ENCODE data around the gene HSPG2. TPM values are rescaled to one million over a fixed set of nuclear protein-coding genes. Genes with fewer than 3 reads are reported as not detected.

HSPG2 gene
- total and polyA plus RNA-seq, 5 donors from 2014 or later: 0.05 to 3.2 (median 0.17) TPM; not detected in 1

DNA sequence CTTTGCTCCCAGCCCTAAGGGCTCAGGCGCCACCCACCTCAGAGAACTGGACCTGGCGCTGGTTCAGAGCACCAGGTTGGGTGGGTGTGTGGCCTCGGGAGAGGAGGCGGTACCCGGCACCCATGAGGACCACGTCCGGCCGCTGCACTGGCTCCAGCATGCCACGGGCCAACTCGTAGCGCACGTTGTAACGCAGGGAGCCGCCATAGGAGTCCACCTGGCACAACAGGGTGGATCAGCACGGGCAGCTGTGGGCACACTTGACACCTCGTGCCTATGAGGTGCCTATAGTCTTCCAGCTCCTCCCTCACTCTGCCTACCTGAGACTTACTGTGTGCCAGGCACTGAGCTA lies 56.5 kb downstream of the HSPG2 start:
- H3K27ac Mint-ChIP-seq: no peak overlapping the region

DNA sequence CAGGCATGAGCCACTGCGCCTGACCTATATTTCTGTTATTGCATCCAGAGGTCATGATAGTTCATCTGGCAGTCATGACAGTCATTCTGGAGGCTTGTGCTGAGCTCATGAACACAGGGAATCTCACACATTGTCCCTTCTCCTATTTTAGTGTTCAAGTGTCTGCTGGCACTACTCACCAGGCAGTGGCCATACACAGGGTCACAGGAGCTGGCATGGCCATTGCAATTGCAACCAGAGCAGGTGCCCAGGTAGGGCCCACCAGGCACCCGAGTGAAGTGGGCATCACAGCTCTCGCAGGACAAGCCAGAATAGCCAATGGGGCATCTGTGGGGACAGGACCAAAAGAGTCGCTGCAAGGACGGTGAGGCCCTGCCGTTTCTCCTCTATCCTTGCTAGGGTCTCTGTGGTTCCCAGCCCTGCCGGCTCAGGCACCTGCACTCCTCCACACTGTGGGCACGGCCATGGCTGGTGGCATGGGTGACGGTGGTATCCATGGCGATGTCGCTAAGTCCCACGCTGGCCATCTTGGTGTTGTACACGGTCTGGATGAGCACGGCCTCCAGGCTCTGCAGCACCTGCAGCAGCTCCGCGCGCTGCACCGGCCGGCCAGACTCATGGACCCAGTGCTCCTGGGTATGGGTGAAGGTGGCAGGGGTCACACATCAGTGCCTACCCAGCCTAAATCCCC lies 57.0 kb downstream of the HSPG2 start:
- H3K4me3 ChIP-seq (ENCODE audit: low read depth, low read length): no peak overlapping the region
- no peaks in the 10 kb centered on the region for H3K9me3 Mint-ChIP-seq
- no peaks in the 10 kb centered on the region for H3K36me3 Mint-ChIP-seq
- no peak overlapping the region for H3K27ac Mint-ChIP-seq
- H3K4me1 ChIP-seq (ENCODE audit: control insufficient read depth, insufficient read depth, low read length, poor library complexity, severe bottlenecking): no peaks in the 10 kb centered on the region
- ATAC-seq (ENCODE audit: low read depth in 2 of 2): no peak
- H3K36me3 ChIP-seq (ENCODE audit: control insufficient read depth, insufficient read depth, low read length): no peaks in the 10 kb centered on the region
- no peak overlapping the region for H3K4me3 Mint-ChIP-seq
- no peaks in the 10 kb centered on the region for H3K9me3 ChIP-seq (ENCODE audit: control insufficient read depth in 2 of 2, low read length in 2 of 2)
- H3K4me1 Mint-ChIP-seq: no peaks in the 10 kb centered on the region
- no peak for DNase-seq
- no peaks in the 10 kb centered on the region for H3K27me3 Mint-ChIP-seq
- H3K27me3 ChIP-seq (ENCODE audit: control insufficient read depth, insufficient read depth, low read length): no peaks in the 10 kb centered on the region
- H3K27ac ChIP-seq (ENCODE audit: insufficient read depth, low read length, poor library complexity, severe bottlenecking): no peak overlapping the region

More for the DNA sequence above, 56.5 kb downstream of the HSPG2 start:
- H3K4me3 Mint-ChIP-seq: no peak overlapping the region
- no peaks in the 10 kb centered on the region for H3K36me3 ChIP-seq (ENCODE audit: control insufficient read depth, insufficient read depth, low read length)
- H3K4me1 Mint-ChIP-seq: no peaks in the 10 kb centered on the region
- H3K4me3 ChIP-seq (ENCODE audit: low read depth, low read length): no peak overlapping the region
- H3K9me3 Mint-ChIP-seq: no peaks in the 10 kb centered on the region
- no peaks in the 10 kb centered on the region for H3K9me3 ChIP-seq (ENCODE audit: control insufficient read depth in 2 of 2, low read length in 2 of 2)
- ATAC-seq (ENCODE audit: low read depth in 2 of 2): no peak
- DNase-seq: no peak
- no peak overlapping the region for H3K27ac ChIP-seq (ENCODE audit: insufficient read depth, low read length, poor library complexity, severe bottlenecking)
- H3K4me1 ChIP-seq (ENCODE audit: control insufficient read depth, insufficient read depth, low read length, poor library complexity, severe bottlenecking): no peaks in the 10 kb centered on the region
- H3K36me3 Mint-ChIP-seq: no peaks in the 10 kb centered on the region
- no peaks in the 10 kb centered on the region for H3K27me3 Mint-ChIP-seq
- H3K27me3 ChIP-seq (ENCODE audit: control insufficient read depth, insufficient read depth, low read length): no peaks in the 10 kb centered on the region

DNA sequence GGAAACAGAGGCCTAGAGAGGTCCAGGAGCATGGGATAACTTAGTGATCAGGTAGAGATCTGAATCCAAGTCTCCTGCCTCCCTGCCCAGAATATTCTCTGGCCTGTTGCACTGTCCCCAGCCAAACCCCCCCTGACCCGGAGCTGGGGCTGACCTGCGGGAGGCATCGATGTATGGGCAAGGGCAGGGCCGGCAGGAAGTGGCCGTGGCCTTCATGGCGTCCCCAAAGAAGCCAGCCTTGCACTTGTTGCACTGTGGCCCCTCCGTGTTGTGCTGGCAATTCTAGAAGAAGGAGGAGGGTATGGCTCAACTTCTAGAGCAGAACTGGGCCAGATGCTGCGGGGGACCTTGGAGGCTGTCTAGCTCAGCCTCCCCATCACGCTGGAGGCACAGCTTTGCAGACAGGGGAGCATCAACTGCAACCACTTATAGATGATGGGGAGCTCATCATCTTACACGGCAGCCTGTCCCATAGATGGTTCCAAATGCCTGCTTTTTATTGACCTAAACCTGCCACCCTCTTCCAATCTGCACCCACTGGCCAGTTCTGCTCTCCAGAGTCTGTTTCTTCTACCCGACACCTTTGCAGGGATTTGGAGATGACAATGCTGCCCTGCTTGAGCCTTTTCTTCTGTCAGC lies 58.2 kb downstream of the HSPG2 start:
- Histone ChIP-seq H3K36me3 (ENCODE audit: control insufficient read depth, insufficient read depth, low read length) (no peaks in the 10 kb centered on the region), H3K27me3 (ENCODE audit: control insufficient read depth, insufficient read depth, low read length) (no peaks in the 10 kb centered on the region), H3K27ac (ENCODE audit: insufficient read depth, low read length, poor library complexity, severe bottlenecking) (no peak overlapping the region), H3K9me3 (ENCODE audit: control insufficient read depth in 2 of 2, low read length in 2 of 2) (no peaks in the 10 kb centered on the region), H3K4me3 (ENCODE audit: low read depth, low read length) (no peak overlapping the region), H3K4me1 (ENCODE audit: control insufficient read depth, insufficient read depth, low read length, poor library complexity, severe bottlenecking) (no peaks in the 10 kb centered on the region)
- DNase-seq: no peak
- no peak overlapping the region for H3K4me3 Mint-ChIP-seq
- no peaks in the 10 kb centered on the region for H3K27me3 Mint-ChIP-seq
- no peaks in the 10 kb centered on the region for H3K36me3 Mint-ChIP-seq
- H3K27ac Mint-ChIP-seq: no peak overlapping the region
- no peaks in the 10 kb centered on the region for H3K9me3 Mint-ChIP-seq
- ATAC-seq (ENCODE audit: low read depth in 2 of 2): no peak
- H3K4me1 Mint-ChIP-seq: no peaks in the 10 kb centered on the region

DNA sequence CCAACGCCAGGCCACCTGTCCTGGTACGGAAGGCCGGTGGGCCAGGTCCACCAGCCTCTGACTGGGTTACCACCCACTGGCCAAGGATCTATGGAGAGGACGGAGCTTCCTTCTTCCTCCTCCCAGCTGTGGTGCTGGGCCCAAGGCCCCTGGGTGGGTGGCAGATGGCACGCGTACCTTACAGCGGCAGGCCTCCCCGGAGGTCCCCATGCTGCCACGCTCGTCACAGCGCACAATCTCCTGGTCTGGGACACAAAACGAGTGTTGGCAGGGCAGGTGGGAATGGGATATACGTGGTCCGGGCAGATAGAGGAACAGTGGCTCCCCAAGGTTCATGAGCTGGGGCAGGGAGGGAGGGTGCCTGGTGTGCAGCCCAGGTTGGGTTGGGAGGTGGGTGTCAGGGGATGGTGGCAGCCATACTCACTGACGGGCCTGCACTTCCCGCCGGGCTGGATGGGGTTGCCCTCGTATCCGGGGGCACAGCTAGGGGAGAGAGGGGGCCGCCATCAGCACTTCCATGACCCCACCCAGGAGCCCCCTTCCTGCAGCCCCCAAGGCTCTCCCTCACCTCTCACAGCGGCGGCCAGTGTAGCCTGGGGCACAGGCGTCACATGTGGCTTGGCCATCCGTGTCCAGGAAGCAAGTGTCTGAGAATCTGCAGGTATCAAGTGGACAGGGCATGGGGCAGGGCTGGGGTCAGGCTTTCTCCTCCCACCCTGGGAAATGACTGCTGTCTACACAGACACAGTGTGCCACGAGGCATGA lies 58.9 kb downstream of the HSPG2 start:
- Mint-ChIP-seq H3K36me3 (no peaks in the 10 kb centered on the region), H3K9me3 (no peaks in the 10 kb centered on the region), H3K4me3 (no peak overlapping the region), H3K27me3 (no peaks in the 10 kb centered on the region), H3K27ac (no peak overlapping the region), H3K4me1 (no peaks in the 10 kb centered on the region)
- Histone ChIP-seq H3K4me3 (ENCODE audit: low read depth, low read length) (no peak overlapping the region), H3K27ac (ENCODE audit: insufficient read depth, low read length, poor library complexity, severe bottlenecking) (no peak overlapping the region), H3K4me1 (ENCODE audit: control insufficient read depth, insufficient read depth, low read length, poor library complexity, severe bottlenecking) (no peaks in the 10 kb centered on the region), H3K36me3 (ENCODE audit: control insufficient read depth, insufficient read depth, low read length) (no peaks in the 10 kb centered on the region), H3K9me3 (ENCODE audit: control insufficient read depth in 2 of 2, low read length in 2 of 2) (no peaks in the 10 kb centered on the region), H3K27me3 (ENCODE audit: control insufficient read depth, insufficient read depth, low read length) (no peaks in the 10 kb centered on the region)
- no peak for DNase-seq
- no peak for ATAC-seq (ENCODE audit: low read depth in 2 of 2)

DNA sequence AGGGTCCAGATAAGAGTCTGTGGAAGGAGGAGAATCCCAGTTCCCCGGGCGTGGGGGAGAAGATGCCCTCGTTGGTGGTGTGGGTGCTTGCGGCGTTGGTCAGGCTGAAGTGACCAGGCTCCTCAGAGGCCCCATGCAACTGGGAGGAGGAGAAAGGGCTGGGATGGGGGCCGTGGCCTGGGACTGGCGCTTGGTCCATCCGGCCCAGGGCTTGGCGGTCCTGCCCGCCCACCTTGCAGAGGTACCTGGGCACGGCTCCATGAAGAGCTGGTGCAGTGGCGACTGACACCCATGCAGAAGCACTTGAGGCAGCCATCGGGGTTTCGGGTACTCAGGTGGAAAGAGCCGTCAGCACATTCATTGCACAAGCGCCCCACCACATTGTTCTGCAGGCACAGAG lies 60.8 kb downstream of the HSPG2 start:
- Histone ChIP-seq H3K27ac (ENCODE audit: insufficient read depth, low read length, poor library complexity, severe bottlenecking) (no peak overlapping the region), H3K4me3 (ENCODE audit: low read depth, low read length) (no peak overlapping the region), H3K9me3 (ENCODE audit: control insufficient read depth in 2 of 2, low read length in 2 of 2) (no peaks in the 10 kb centered on the region), H3K27me3 (ENCODE audit: control insufficient read depth, insufficient read depth, low read length) (no peaks in the 10 kb centered on the region), H3K36me3 (ENCODE audit: control insufficient read depth, insufficient read depth, low read length) (no peaks in the 10 kb centered on the region), H3K4me1 (ENCODE audit: control insufficient read depth, insufficient read depth, low read length, poor library complexity, severe bottlenecking) (no peaks in the 10 kb centered on the region)
- Mint-ChIP-seq H3K36me3 (no peaks in the 10 kb centered on the region), H3K9me3 (no peaks in the 10 kb centered on the region), H3K4me3 (no peak overlapping the region), H3K4me1 (peaks cover 0 to 2% (median 0%) of the 10 kb centered on the region in 4 donors), H3K27ac (no peak overlapping the region), H3K27me3 (no peaks in the 10 kb centered on the region)
- no peak for ATAC-seq (ENCODE audit: low read depth in 2 of 2)
- no peak for DNase-seq

DNA sequence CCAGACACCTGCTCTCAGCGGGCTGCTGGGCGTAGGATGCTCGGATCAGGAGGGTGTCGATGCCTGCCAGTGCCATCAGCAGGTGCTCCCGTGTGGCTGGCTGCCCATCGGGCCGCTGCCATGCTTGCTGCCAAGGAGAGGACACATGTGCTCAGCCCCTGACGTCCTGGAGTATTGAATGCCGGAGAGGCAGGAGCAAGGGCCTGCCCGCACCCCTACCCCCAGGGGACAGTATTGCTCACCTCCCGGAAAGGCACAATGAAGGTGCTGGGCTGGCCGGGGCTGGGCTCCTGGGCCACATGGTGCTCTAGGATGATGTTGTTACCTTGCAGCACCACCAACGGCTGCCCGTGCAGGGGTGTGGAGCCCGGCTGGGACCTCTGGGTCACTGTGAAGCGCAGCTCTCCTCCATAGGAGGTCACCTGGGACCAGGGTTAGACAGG lies 61.5 kb downstream of the HSPG2 start:
- no peaks in the 10 kb centered on the region for H3K9me3 ChIP-seq (ENCODE audit: control insufficient read depth in 2 of 2, low read length in 2 of 2)
- no peaks in the 10 kb centered on the region for H3K36me3 ChIP-seq (ENCODE audit: control insufficient read depth, insufficient read depth, low read length)
- no peaks in the 10 kb centered on the region for H3K4me1 ChIP-seq (ENCODE audit: control insufficient read depth, insufficient read depth, low read length, poor library complexity, severe bottlenecking)
- H3K4me3 ChIP-seq (ENCODE audit: low read depth, low read length): no peak overlapping the region
- H3K4me1 Mint-ChIP-seq: peaks cover 0 to 2% (median 0%) of the 10 kb centered on the region in 4 donors
- DNase-seq (no peak), ATAC-seq (ENCODE audit: low read depth in 2 of 2) (no peak)
- no peaks in the 10 kb centered on the region for H3K27me3 Mint-ChIP-seq
- no peaks in the 10 kb centered on the region for H3K27me3 ChIP-seq (ENCODE audit: control insufficient read depth, insufficient read depth, low read length)
- no peak overlapping the region for H3K27ac Mint-ChIP-seq
- no peaks in the 10 kb centered on the region for H3K9me3 Mint-ChIP-seq
- no peak overlapping the region for H3K27ac ChIP-seq (ENCODE audit: insufficient read depth, low read length, poor library complexity, severe bottlenecking)
- H3K4me3 Mint-ChIP-seq: no peak overlapping the region
- H3K36me3 Mint-ChIP-seq: no peaks in the 10 kb centered on the region

DNA sequence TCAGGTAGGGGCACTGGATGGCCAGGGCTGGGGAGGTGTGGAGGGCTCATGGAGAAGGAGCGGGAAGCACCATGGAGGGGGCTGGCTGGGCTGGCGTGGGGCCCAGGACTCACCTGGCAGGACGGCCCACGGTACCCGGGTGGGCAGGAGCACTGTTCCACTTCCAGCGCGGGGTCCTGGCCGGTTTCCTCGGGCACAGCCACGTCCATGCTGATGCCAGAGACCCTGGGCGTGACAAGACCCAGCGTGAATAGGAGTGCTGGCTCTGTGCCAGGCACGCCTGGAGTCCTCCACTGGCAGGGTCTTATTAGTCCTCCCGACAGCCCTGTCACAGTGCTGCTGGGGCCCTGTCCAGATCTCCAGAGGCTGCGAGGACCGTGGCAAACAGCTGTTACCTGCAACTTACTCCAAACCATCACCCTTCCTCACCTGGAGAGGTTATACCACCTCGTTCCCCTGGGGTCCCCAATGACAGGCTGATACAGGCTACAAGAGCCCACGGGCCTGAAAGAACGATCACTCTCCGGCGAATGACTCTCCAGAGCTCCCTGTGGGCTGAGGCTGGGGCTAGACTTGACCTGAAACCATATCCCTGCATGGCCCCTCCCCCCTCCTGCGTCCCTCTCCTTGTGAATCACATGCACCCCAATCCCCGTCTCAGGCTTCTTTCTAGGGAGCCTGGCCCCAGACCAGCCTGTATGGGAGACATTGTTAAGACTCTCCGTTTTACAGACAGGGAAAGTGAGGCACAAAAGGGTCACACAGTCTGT lies 62.1 kb downstream of the HSPG2 start:
- no peak overlapping the region for H3K27ac Mint-ChIP-seq
- no peaks in the 10 kb centered on the region for H3K4me1 ChIP-seq (ENCODE audit: control insufficient read depth, insufficient read depth, low read length, poor library complexity, severe bottlenecking)
- no peaks in the 10 kb centered on the region for H3K27me3 Mint-ChIP-seq

More for the DNA sequence above, 62.1 kb downstream of the HSPG2 start:
- ATAC-seq (ENCODE audit: low read depth in 2 of 2) (no peak), DNase-seq (no peak)
- H3K36me3 ChIP-seq (ENCODE audit: control insufficient read depth, insufficient read depth, low read length): no peaks in the 10 kb centered on the region
- Mint-ChIP-seq H3K4me1 (peaks cover 0 to 2% (median 0%) of the 10 kb centered on the region in 4 donors), H3K4me3 (no peak overlapping the region), H3K9me3 (no peaks in the 10 kb centered on the region), H3K36me3 (no peaks in the 10 kb centered on the region)
- H3K9me3 ChIP-seq (ENCODE audit: control insufficient read depth in 2 of 2, low read length in 2 of 2): no peaks in the 10 kb centered on the region
- no peaks in the 10 kb centered on the region for H3K27me3 ChIP-seq (ENCODE audit: control insufficient read depth, insufficient read depth, low read length)
- H3K27ac ChIP-seq (ENCODE audit: insufficient read depth, low read length, poor library complexity, severe bottlenecking): no peak overlapping the region
- H3K4me3 ChIP-seq (ENCODE audit: low read depth, low read length): no peak overlapping the region
